ENCODE data around the gene CLDN17.

CLDN17 gene

DNA sequence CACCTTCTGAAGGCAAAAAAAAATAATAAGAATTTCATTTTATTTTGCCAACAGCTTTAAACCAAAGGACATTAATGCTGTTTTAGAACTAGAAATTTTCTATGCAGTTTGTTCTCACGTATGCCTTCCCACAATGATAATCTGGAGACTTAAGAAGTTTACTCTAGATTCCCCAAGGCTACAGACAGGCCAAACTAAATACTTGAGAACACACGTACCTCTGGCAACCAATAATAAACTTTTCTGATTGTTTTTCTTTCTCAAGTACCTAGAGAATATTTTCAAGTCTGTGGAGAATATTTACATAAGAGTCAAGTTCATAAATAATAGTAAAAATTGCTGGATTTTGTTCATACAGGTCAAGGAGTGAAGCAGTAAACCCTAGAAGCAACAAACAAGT lies 33.4 kb upstream of the CLDN17 start:
- POLR2A ChIA-PET = no interaction called here

GRCh38 chr21:30194701-30195299 lies 28.2 kb upstream of the CLDN17 start:
- CTCF ChIA-PET = no interaction called here
- TF ChIP-seq, protein P1, sequence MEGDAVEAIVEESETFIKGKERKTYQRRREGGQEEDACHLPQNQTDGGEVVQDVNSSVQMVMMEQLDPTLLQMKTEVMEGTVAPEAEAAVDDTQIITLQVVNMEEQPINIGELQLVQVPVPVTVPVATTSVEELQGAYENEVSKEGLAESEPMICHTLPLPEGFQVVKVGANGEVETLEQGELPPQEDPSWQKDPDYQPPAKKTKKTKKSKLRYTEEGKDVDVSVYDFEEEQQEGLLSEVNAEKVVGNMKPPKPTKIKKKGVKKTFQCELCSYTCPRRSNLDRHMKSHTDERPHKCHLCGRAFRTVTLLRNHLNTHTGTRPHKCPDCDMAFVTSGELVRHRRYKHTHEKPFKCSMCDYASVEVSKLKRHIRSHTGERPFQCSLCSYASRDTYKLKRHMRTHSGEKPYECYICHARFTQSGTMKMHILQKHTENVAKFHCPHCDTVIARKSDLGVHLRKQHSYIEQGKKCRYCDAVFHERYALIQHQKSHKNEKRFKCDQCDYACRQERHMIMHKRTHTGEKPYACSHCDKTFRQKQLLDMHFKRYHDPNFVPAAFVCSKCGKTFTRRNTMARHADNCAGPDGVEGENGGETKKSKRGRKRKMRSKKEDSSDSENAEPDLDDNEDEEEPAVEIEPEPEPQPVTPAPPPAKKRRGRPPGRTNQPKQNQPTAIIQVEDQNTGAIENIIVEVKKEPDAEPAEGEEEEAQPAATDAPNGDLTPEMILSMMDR (IDR thresholded peaks at IDR 0.05; ENCODE audit: insufficient read depth, low read length, missing control alignments) = peak; percentile 45
- H3K4me3 ChIP-seq (ENCODE audit: low read depth, low read length) = no peak overlapping the region
- DNase-seq (ENCODE audit: low read depth, low spot score) = no peak
- POLR2A ChIA-PET = no interaction called here

More for the DNA sequence above, 33.4 kb upstream of the CLDN17 start:
- CTCF ChIA-PET = no interaction called here
- H3K4me3 ChIP-seq (ENCODE audit: low read depth, low read length) = no peak overlapping the region
- TF ChIP-seq, protein P1 (IDR thresholded peaks at IDR 0.05; ENCODE audit: insufficient read depth, low read length, missing control alignments) = no peak
- no peak for DNase-seq (ENCODE audit: low read depth, low spot score)

GRCh38 chr21:30193201-30193600 lies 26.6 kb upstream of the CLDN17 start:
- H3K4me3 ChIP-seq (ENCODE audit: low read depth, low read length) = no peak overlapping the region
- CTCF ChIA-PET = no interaction called here
- POLR2A ChIA-PET = no interaction called here
- no peak for DNase-seq (ENCODE audit: low read depth, low spot score)
- TF ChIP-seq, protein P1 (IDR thresholded peaks at IDR 0.05; ENCODE audit: insufficient read depth, low read length, missing control alignments) = no peak

DNA sequence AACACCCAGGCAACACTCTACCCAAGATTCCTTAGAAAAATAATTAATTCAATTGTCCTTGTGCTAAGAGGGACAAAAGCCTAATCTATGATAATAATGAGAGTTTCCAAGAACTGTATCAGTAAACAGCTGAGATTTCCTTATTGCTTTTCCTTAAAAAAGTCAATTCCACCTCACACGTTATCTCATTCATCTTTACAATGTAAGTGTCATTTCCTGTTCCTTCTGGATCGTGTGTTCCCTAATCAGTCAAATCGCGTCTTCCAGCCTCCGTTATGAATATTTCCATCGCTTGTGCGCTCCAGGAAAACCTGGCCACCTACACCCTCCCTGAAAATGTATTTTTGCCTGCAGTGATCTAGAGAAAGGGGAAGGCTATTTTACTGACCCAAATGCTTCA lies 23.9 kb upstream of the CLDN17 start:
- H3K4me3 ChIP-seq (ENCODE audit: low read depth, low read length) = no peak overlapping the region
- POLR2A ChIA-PET = no interaction called here
- no peak for DNase-seq (ENCODE audit: low read depth, low spot score)
- CTCF ChIA-PET = no interaction called here
- TF ChIP-seq, protein P1 (IDR thresholded peaks at IDR 0.05; ENCODE audit: insufficient read depth, low read length, missing control alignments) = no peak

- H3K4me3 ChIP-seq (ENCODE audit: low read depth, low read length) = no peak overlapping the region
- CTCF ChIA-PET = no interaction called here
- POLR2A ChIA-PET = no interaction called here
- TF ChIP-seq, protein P1 (IDR thresholded peaks at IDR 0.05; ENCODE audit: insufficient read depth, low read length, missing control alignments) = no peak
- no peak for DNase-seq (ENCODE audit: low read depth, low spot score)
Observed at GRCh38 chr21:30189773-30190172, 23.2 kb upstream of the CLDN17 start.

DNA sequence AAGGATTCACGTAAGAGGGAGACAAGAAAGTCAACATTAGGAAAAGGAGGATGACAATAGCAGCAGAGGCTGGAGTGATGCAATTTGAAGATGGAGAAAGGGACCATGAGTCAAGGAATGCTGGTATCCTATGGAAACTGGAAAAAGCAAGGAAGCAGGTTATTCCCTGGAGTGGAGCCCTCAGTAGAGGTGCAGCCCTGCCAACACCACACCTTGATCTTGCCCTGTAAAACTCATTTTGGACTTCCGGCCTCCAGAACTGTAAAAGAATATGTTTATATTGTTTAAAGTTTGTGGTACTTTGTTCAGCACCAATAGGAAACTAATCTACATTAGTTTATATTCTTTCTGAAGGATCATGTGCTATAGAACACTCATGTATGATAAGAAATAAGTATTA lies 19.6 kb upstream of the CLDN17 start:
- ChIA-PET CTCF (no interaction called here), POLR2A (no interaction called here)
- TF ChIP-seq, protein P1 (IDR thresholded peaks at IDR 0.05; ENCODE audit: insufficient read depth, low read length, missing control alignments) = no peak
- no peak for DNase-seq (ENCODE audit: low read depth, low spot score)
- no peak overlapping the region for H3K4me3 ChIP-seq (ENCODE audit: low read depth, low read length)
